Inflammatory macrophage (primary cell): ENCODE data around the gene KAZN.

Source experiments
- DNase-seq, 2 donors: peaks; one replicate each; pipeline ENCODE4 v3.0.0-alpha.2; 2020 to 2022

The KAZN gene

DNA sequence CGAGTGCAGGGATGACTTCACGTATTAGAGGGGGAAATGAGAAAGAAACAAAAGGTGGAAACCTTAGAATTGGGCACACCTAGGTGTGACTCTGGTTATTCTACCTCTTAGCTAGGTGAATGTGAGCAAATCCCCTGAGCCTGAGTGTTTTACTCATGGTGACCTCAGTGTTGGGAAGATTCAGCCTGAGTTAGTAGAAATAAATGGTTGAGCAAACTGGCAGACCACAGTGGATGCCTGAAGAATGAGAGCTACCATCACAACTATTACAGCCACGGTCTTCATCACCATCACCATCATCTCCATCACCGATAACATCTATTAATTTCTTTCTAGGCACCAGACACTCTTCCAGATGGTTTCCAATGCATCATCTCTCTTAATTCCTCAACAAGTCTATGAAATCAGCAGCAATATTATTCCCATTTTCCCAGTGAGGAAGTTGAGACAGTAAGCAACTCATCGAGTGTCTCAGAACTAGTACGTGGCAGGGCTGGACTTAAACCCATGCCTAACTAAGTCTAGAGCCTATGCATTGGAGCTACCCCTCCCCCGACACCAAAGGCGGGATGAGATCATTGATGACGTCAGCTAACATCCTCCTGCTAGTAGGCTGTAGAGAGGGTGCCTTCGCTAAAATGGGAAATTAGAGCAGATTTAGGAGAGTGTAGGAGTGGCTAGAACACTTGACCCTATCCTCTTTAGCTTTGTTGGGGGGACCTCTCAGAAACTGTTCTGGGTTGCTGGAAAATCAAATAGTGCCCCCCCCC, 7.9 kb upstream of the KAZN start:
- peak; percentile 31 to 53 for DNase-seq

DNA sequence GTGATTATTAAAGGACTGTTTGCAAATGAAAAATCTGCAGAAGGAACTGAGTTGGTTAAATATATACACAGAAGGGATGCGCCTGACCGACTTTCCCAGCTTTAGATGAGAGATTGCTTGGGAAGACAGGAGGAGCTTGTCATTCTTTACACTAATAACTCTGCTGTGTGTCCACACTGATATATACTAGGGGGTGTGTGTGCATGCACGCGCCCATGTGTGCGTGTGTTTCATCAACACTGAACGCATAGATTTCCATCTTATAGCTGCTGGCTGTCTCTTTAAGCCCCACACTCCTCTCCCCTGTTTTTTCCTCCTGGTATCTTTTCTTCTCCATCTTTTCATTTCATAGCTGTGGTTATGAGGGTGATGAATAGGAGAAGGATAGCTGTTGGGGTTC, 6.9 kb upstream of the KAZN start:
- no peak for DNase-seq

DNA sequence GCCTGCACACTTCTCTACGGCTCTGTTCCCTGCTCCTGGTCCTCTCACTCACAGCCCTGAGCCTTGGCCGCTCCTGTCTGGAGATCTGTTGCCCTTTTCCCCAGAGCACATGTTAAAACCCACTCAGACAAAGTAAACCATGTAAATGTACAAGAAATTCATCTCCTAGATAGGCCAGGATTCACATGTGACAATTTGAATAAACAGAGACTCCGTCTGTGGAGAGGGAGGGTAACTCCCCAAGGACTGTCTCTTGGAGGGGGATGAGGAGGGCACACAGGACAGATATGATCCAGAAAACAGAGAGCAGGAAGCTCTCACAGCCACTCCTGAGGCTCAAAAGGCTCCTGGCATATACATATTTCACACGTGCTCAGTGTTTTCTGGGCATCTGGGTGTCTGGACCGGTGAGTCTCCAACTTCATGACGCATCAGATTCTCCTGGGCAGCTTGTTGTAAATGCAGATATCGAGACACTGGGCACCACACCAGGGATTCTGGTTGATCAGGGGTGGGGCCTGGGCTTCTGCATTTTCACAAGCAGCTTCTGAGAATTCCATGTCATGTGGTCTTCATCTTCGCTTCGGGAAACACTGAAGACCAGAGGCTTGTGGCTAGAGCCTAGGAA, 6.4 kb upstream of the KAZN start:
- no peak for DNase-seq

GRCh38 chr1:14593302-14593701, 5.2 kb upstream of the KAZN start:
- DNase-seq: no peak

- DNase-seq: no peak
These were observed 4.4 kb upstream of the KAZN start for GRCh38 chr1:14594045-14594444.

- no peak for DNase-seq
These were observed 1.9 kb upstream of the KAZN start for GRCh38 chr1:14596591-14596990.

DNA sequence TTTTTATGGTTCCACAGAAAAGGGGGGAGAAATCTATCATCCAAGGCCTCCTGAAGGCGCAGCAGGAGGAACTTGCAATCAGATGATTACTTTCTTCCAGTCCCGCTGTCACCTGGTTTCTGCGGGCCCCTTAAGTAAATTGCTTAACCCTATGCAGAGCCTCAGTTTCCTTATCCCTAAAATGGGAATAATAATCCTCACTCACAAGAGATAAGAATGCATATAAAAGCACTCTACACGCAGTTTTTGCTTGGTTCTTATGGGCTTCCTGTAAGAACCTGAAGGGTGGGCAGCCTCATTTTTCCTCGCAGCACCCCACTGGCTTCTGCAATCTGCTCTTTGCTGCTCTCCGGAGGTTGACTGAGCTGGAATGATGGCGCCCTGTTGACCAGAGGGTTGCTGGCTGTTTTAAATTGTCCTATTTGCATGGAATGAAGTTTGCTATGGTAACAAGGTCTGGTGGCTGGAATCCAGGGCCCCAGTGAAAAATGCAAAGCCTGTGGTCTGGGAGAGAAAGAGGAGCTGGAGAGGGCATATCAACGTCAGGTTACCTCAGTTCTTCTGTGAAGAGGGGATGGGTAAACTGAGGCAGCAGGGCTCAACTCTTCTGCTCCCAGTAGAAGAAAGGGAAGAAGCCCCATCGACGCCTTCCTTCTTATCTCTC, 1.0 kb upstream of the KAZN start:
- no peak for DNase-seq

DNA sequence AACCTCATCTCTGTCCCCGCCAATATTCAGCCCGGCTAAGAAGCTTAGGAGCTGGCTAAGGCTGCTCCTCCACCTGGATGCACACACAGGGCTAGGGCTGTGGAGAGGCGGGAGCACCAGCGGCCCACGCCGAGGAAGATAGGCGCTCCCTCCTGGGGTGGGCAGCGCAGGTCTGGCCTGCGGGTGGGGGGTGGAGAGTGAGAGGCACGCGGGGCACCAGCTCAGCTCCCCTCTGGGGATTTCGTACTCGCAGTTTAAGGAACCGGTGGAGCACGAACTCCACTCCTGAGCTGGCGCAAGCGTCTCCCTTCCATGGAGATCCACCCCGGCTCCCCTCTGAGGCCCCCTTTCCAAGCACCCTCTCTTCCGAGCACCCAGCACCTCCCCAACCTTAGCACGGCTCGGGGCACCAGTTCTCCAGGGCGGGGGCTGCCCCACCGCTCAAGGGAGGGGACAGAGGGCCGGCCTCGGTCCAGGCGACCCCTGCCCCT, 433 bp upstream of the KAZN start:
- DNase-seq: no peak

DNA sequence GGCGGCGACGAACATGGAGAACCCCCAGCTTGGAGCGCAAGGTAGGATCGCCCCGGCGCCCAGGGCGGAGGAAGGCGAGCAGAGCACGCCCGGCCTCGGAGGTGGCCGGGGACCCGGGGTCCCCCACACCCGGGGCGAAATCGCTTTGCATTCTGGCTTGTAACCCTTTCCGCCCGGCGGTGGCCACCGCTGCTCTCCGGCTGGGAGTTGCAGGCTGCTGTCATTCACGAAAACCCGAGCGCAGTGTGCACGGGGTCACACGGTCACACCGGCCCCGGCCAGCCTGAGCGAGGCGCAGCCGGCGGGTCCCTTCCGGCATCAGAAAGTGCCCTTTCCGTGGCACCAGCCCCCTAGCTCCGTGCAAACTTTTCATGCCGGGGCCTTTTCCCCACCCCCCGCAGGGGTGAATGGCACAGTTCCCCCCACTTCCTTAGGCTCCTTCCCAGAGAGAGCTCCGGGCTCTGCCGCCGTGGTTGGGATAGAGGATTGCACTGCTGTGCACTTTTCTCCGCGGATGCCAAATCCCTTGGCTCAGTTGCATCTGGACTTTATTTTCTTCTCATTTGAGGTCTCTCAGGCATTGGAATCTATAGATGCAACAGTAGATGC, 802 bp downstream of the KAZN start:
- no peak for DNase-seq

- DNase-seq: no peak
These were observed 1.3 kb downstream of the KAZN start for GRCh38 chr1:14599800-14600199.

GRCh38 chr1:14600405-14601112, 2.1 kb downstream of the KAZN start:
- DNase-seq: no peak

DNA sequence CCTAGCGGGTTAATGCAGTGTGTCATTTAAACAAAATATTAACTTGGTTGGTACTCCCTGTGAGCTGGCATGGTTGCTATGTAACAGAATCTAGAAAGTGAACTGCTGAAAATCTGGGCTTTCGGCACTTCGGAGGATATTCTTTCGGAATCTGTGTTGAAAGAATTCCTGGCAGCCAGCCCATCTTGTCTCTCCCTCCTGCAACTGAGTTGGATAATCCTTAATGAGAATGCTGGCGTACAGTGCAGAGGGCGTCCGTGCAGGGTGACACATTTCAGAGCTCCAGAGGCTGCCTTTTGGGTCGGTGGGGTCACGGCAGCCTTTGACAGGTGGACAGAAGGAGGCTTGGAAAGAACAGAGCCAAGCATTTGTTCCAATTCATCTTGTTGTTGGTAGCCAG, 3.7 kb downstream of the KAZN start:
- DNase-seq: no peak

DNA sequence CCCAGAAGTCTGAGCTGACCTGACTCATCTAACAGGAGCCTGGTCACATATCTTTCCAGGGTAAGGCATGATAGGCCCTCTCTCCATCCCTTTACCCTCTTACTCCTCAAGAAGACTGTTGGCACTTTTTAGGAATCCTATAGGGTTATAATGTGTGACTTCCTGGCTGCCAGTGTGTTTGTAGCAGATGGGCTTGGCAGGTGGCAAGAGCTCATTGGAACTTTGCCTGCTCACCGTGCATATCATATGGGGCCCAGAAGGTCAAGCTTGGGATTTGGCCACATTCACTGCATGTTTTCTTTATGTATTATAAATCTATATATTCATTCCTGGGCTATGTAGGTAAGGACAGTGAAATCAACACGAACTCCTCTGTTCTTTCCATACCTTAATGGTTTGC, 5.2 kb downstream of the KAZN start:
- DNase-seq: no peak

GRCh38 chr1:14604414-14604813, 5.9 kb downstream of the KAZN start:
- no peak for DNase-seq

DNA sequence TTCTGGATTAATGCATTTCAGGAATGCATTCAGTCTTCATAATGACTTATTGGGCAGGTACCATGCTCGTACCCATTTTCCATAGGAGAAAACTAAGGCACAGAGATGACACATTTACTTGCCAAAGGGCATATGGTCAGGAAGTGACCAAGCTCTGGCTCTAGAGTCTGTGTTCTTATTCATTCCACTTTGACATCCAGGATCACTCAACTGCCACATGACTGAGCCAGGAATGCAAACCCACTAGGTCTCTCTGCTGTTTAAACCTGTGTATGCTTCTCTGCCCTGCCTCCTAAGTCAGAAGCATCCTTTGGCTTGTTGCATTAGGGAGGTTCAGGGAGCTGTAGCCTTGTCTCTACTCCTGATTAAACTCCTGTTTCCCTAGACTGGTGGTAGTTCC, 7.5 kb downstream of the KAZN start:
- no peak for DNase-seq

DNA sequence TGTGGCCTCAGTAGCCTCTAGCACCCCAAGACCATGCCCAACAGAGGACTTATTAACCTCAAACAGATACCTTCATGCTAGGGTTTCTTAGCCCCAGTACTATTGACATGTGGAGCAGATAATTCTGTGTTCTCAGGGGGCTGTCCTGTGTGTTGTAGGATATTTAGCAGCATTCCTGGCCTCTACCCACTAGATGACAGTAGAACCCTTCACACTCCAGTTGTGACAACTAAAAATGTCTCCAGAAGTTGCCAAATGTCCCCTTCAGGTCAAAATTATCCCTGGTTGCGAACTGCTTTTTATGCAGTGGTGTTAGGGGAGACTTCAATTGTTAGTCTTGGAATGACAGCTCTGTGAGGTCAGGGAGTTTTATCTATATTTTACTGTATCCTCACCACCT, 8.1 kb downstream of the KAZN start:
- peak in 1 of 2 donors; percentile 31 for DNase-seq

DNA sequence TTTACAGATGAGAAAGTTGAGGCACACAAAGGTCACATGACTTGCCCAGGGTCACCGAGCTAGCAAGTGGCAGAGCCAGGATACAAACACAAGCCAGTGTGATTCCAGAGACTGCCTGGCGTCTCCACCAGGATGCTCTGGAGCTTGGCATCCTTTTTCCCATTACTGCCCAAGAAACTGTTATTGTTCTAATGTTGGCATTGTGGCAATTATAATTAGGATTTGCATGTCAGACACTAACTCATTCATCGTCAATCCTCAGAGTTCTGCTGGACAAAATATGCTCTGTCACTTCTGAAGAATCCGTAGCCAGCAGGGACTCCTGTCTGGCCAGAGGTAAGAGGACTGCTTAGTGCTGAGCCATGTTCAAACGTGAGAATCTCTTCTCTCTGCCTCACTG, 8.8 kb downstream of the KAZN start:
- DNase-seq: no peak

GRCh38 chr1:14608308-14608707, 9.8 kb downstream of the KAZN start:
- no peak for DNase-seq

DNA sequence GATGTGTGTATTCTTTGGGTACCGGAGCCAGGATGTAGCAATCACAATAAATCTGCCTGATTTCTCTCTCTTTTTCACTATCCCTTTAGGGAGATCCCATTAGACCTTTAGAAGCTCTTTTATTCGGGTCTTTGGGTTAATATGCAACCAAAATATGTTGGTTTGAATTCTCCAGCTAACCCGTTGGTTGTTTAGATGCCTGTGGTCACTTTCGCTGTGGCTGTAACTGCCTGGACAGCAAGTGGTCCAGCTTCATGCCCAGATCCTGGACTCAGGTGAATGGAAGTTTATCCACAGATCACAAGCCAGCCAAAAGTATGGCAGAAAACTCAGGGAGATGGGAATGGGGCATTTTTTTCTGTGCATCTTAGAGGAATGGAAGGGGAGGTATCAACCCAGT, 12.3 kb downstream of the KAZN start:
- DNase-seq: no peak

GRCh38 chr1:14611792-14612191, 13.3 kb downstream of the KAZN start:
- DNase-seq: peak in 1 of 2 donors; percentile 20

- DNase-seq: no peak
These were observed 13.8 kb downstream of the KAZN start for GRCh38 chr1:14612256-14612655.

- peak in 1 of 2 donors; percentile 3 for DNase-seq
These were observed 15.4 kb downstream of the KAZN start for GRCh38 chr1:14613926-14614325.

GRCh38 chr1:14614341-14614740, 15.9 kb downstream of the KAZN start:
- no peak for DNase-seq
